ENCODE results near the gene TMC2. TPM values are rescaled to one million over a fixed set of nuclear protein-coding genes. Genes with fewer than 3 reads are reported as not detected.

TMC2 gene
- polyA plus RNA-seq, 4 donors, result 0.10 to 0.37 TPM; not detected in 2

DNA sequence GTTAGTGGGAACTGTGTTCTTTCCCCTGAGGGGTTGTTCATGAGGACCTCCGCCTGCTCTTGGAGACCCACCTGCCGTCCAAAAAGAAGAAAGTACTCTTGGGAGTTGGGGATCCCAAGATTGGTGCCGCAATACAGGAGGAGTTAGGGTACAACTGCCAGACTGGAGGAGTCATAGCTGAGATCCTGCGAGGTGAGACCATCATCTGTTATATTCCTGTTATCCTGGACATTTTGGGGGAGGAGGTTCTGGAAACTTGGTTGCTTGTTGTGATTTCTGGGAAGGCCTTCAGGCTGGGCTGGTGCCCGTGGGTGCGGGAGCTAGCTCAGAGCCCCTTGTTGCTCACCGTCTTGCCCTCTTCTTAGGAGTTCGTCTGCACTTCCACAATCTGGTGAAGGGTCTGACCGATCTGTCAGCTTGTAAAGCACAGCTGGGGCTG, 118.0 kb downstream of the TMC2 start:
- Histone ChIP-seq H3K36me3 (ENCODE audit: control insufficient read depth in 3 of 3, insufficient read depth in 2 of 3, low read depth in 1 of 3, low read length in 3 of 3) (peaks cover 15 to 58% (median 17%) of the 10 kb centered on the region in 3 donors), H3K9me3 (ENCODE audit: control insufficient read depth in 2 of 2, insufficient read depth in 1 of 2, low read depth in 1 of 2, low read length in 1 of 2) (no peaks in the 10 kb centered on the region), H3K4me1 (ENCODE audit: control insufficient read depth in 3 of 3, insufficient read depth in 2 of 3, low read depth in 1 of 3, low read length in 2 of 3) (peaks cover 0 to 10% (median 0%) of the 10 kb centered on the region in 3 donors), H3K27ac (ENCODE audit: low read depth in 1 of 3, low read length in 2 of 3) (no peak overlapping the region), H3K27me3 (ENCODE audit: control insufficient read depth in 3 of 3, insufficient read depth in 3 of 3, low read length in 3 of 3) (no peaks in the 10 kb centered on the region), H3K4me3 (ENCODE audit: low read depth in 1 of 3, low read length in 3 of 3) (peak overlapping the region in 1 of 3 donors; percentile 95)
- FAIRE-seq (no peak), DNase-seq (no peak)
- WGBS, 3 donors, result 63 to 75% (median 70%) methylated on average over 9 of the region's 9 CpGs

- FAIRE-seq (no peak), DNase-seq (no peak)
- WGBS, 3 donors, result 70 to 88% (median 77%) methylated on average over 3 of the region's 3 CpGs
- Histone ChIP-seq H3K27me3 (ENCODE audit: control insufficient read depth in 3 of 3, insufficient read depth in 3 of 3, low read length in 3 of 3) (no peaks in the 10 kb centered on the region), H3K36me3 (ENCODE audit: control insufficient read depth in 3 of 3, insufficient read depth in 2 of 3, low read depth in 1 of 3, low read length in 3 of 3) (peaks cover 16 to 62% (median 17%) of the 10 kb centered on the region in 3 donors), H3K9me3 (ENCODE audit: control insufficient read depth in 2 of 2, insufficient read depth in 1 of 2, low read depth in 1 of 2, low read length in 1 of 2) (no peaks in the 10 kb centered on the region), H3K4me3 (ENCODE audit: low read depth in 1 of 3, low read length in 3 of 3) (no peak overlapping the region), H3K4me1 (ENCODE audit: control insufficient read depth in 3 of 3, insufficient read depth in 2 of 3, low read depth in 1 of 3, low read length in 2 of 3) (peaks cover 0 to 10% (median 0%) of the 10 kb centered on the region in 3 donors), H3K27ac (ENCODE audit: low read depth in 1 of 3, low read length in 2 of 3) (no peak overlapping the region)
These were observed 118.5 kb downstream of the TMC2 start for GRCh38 chr20:2654831-2655230.

GRCh38 chr20:2655331-2656116, 119.2 kb downstream of the TMC2 start:
- H3K27me3 ChIP-seq (ENCODE audit: control insufficient read depth in 3 of 3, insufficient read depth in 3 of 3, low read length in 3 of 3), result no peaks in the 10 kb centered on the region
- DNase-seq, result no peak
- peaks cover 0 to 10% (median 0%) of the 10 kb centered on the region in 3 donors for H3K4me1 ChIP-seq (ENCODE audit: control insufficient read depth in 3 of 3, insufficient read depth in 2 of 3, low read depth in 1 of 3, low read length in 2 of 3)
- H3K36me3 ChIP-seq (ENCODE audit: control insufficient read depth in 3 of 3, insufficient read depth in 2 of 3, low read depth in 1 of 3, low read length in 3 of 3), result peaks cover 16 to 69% (median 17%) of the 10 kb centered on the region in 3 donors
- FAIRE-seq, result no peak
- H3K4me3 ChIP-seq (ENCODE audit: low read depth in 1 of 3, low read length in 3 of 3), result no peak overlapping the region
- H3K9me3 ChIP-seq (ENCODE audit: control insufficient read depth in 2 of 2, insufficient read depth in 1 of 2, low read depth in 1 of 2, low read length in 1 of 2), result no peaks in the 10 kb centered on the region
- WGBS, 3 donors, result 88 to 92% (median 91%) methylated on average over 17 of the region's 17 CpGs
- no peak overlapping the region for H3K27ac ChIP-seq (ENCODE audit: low read depth in 1 of 3, low read length in 2 of 3)

DNA sequence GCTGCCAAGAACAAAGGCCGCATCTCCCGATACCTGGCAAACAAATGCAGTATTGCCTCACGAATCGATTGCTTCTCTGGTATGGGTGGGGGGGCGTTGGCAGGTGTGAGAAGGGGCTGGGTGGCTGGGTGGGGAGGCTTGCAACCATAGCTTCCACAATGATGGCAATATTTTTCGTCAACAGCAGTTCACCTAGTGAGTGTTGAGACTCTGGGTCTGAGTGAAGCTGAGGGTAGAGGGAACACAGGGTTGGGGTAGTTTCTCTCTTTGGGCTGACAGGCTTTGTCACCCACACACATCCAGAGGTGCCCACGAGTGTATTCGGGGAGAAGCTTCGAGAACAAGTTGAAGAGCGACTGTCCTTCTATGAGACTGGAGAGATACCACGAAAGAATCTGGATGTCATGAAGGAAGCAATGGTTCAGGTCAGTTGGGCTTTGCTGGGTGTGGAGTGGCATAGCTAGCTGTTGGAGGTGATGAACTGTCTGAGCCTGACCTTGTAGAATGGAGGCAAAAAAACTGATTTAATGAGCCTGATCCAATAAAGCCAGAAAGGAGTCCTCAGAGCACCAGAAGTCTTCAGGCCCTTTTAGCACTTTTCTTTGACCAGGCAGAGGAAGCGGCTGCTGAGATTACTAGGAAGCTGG, 120.2 kb downstream of the TMC2 start:
- no peak overlapping the region for H3K4me3 ChIP-seq (ENCODE audit: low read depth in 1 of 3, low read length in 3 of 3)
- peaks cover 17 to 74% (median 18%) of the 10 kb centered on the region in 3 donors for H3K36me3 ChIP-seq (ENCODE audit: control insufficient read depth in 3 of 3, insufficient read depth in 2 of 3, low read depth in 1 of 3, low read length in 3 of 3)
- H3K27me3 ChIP-seq (ENCODE audit: control insufficient read depth in 3 of 3, insufficient read depth in 3 of 3, low read length in 3 of 3), result no peaks in the 10 kb centered on the region
- H3K4me1 ChIP-seq (ENCODE audit: control insufficient read depth in 3 of 3, insufficient read depth in 2 of 3, low read depth in 1 of 3, low read length in 2 of 3), result peaks cover 0 to 10% (median 0%) of the 10 kb centered on the region in 3 donors
- no peak overlapping the region for H3K27ac ChIP-seq (ENCODE audit: low read depth in 1 of 3, low read length in 2 of 3)
- WGBS, 3 donors, result 84 to 90% (median 87%) methylated on average over 12 of the region's 12 CpGs
- DNase-seq, result no peak
- H3K9me3 ChIP-seq (ENCODE audit: control insufficient read depth in 2 of 2, insufficient read depth in 1 of 2, low read depth in 1 of 2, low read length in 1 of 2), result no peaks in the 10 kb centered on the region
- no peak for FAIRE-seq

DNA sequence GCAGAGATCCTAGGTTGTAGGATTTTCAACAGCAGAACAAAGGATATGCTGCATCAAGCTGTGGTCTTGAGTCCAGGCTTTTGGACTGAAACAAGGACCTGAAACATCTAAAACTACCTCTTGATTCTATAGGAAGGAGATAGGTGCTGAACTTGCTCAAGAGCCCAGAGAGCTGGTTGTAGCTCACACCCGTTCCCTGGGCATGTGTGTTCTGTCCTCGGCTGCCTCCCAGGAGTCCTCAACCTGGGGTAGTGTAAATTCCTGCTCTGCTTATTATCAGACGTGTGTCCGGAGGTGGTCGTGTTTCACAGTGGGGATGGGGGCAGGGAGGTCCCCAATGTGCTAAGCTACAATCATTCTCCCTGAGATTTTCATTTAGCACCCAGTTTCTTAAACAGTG, 120.9 kb downstream of the TMC2 start:
- Histone ChIP-seq H3K4me1 (ENCODE audit: control insufficient read depth in 3 of 3, insufficient read depth in 2 of 3, low read depth in 1 of 3, low read length in 2 of 3) (peaks cover 0 to 10% (median 0%) of the 10 kb centered on the region in 3 donors), H3K27ac (ENCODE audit: low read depth in 1 of 3, low read length in 2 of 3) (no peak overlapping the region), H3K36me3 (ENCODE audit: control insufficient read depth in 3 of 3, insufficient read depth in 2 of 3, low read depth in 1 of 3, low read length in 3 of 3) (peaks cover 17 to 76% (median 18%) of the 10 kb centered on the region in 3 donors), H3K9me3 (ENCODE audit: control insufficient read depth in 2 of 2, insufficient read depth in 1 of 2, low read depth in 1 of 2, low read length in 1 of 2) (no peaks in the 10 kb centered on the region), H3K4me3 (ENCODE audit: low read depth in 1 of 3, low read length in 3 of 3) (no peak overlapping the region), H3K27me3 (ENCODE audit: control insufficient read depth in 3 of 3, insufficient read depth in 3 of 3, low read length in 3 of 3) (no peaks in the 10 kb centered on the region)
- DNase-seq (no peak), FAIRE-seq (no peak)
- 72 to 76% (median 73%) methylated on average over 5 of the region's 5 CpGs for WGBS, 3 donors

DNA sequence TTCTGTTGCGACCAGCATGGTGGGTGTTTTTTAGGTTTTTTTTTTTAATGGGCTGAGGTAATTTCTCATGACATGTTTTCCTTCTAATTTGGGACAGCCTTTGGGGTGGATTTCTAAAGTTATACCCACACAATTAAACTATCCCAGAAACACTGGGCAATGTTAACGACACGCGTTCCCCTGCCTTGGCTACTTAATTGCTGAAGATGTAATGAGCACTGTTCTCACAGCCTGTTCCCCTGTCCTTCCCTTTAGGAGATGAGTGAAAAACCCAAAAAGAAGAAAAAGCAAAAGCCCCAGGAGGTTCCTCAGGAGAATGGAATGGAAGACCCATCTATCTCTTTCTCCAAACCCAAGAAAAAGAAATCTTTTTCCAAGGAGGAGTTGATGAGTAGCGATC, 121.3 kb downstream of the TMC2 start:
- no peak for DNase-seq
- WGBS, 3 donors, result 83 to 96% (median 91%) methylated on average over 5 of the region's 5 CpGs

DNA sequence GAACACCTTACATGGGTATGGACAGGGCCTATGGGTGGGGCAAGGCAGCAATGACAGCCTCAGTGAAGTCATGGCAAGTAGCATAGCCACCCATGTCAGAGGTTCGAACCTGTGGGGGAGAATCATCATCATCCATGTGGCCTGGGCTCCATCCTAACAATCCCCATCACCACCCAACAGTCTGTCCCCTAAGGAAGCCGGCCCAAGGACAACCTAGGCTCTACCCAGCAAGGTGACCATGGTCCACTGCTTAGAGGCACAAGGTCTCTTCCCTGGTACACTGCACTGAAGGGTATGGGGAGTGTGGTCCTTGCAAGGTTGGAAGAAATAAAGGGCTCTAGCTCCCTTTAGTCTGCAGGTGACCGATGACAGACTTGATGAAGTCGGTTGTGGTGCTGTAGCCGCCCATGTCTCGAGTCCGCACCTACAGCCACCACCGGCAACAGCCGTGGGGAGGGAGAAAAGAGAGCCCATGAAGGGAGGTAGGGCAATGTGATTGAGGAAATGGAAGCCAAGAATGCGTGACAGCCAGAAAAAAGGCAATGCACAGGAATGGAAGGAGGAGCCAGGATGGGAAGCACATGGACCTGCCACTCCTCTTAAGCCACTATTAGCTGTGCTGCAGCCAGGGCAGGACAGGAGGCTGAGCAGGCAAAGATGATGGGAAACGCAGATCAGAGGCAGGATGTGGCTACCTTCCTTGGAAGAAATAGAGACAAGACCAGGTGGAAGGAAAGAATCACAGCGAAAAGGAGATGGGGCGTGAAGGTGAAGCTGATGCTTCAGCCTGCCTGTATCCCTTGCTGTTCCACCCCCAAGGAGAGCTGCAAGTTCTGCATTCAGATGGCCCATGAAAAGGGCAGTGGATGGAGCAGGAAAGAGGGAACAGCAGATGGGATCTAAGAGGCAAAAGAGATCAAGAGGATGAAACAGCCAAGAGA, 122.3 kb downstream of the TMC2 start:
- H3K4me1 ChIP-seq (ENCODE audit: control insufficient read depth in 3 of 3, insufficient read depth in 2 of 3, low read depth in 1 of 3, low read length in 2 of 3), result peaks cover 0 to 10% (median 5%) of the 10 kb centered on the region in 3 donors
- H3K27ac ChIP-seq (ENCODE audit: low read depth in 1 of 3, low read length in 2 of 3), result no peak overlapping the region
- 66 to 75% (median 72%) methylated on average over 13 of the region's 13 CpGs for WGBS, 3 donors
- H3K9me3 ChIP-seq (ENCODE audit: control insufficient read depth in 2 of 2, insufficient read depth in 1 of 2, low read depth in 1 of 2, low read length in 1 of 2), result no peaks in the 10 kb centered on the region
- no peak overlapping the region for H3K4me3 ChIP-seq (ENCODE audit: low read depth in 1 of 3, low read length in 3 of 3)
- FAIRE-seq (no peak), DNase-seq (no peak)
- no peaks in the 10 kb centered on the region for H3K27me3 ChIP-seq (ENCODE audit: control insufficient read depth in 3 of 3, insufficient read depth in 3 of 3, low read length in 3 of 3)
- H3K36me3 ChIP-seq (ENCODE audit: control insufficient read depth in 3 of 3, insufficient read depth in 2 of 3, low read depth in 1 of 3, low read length in 3 of 3), result peaks cover 17 to 75% (median 18%) of the 10 kb centered on the region in 3 donors

More for the DNA sequence above, 121.3 kb downstream of the TMC2 start:
- Histone ChIP-seq H3K36me3 (ENCODE audit: control insufficient read depth in 3 of 3, insufficient read depth in 2 of 3, low read depth in 1 of 3, low read length in 3 of 3) (peaks cover 17 to 78% (median 18%) of the 10 kb centered on the region in 3 donors), H3K27ac (ENCODE audit: low read depth in 1 of 3, low read length in 2 of 3) (no peak overlapping the region), H3K9me3 (ENCODE audit: control insufficient read depth in 2 of 2, insufficient read depth in 1 of 2, low read depth in 1 of 2, low read length in 1 of 2) (no peaks in the 10 kb centered on the region), H3K27me3 (ENCODE audit: control insufficient read depth in 3 of 3, insufficient read depth in 3 of 3, low read length in 3 of 3) (no peaks in the 10 kb centered on the region), H3K4me1 (ENCODE audit: control insufficient read depth in 3 of 3, insufficient read depth in 2 of 3, low read depth in 1 of 3, low read length in 2 of 3) (peaks cover 0 to 10% (median 0%) of the 10 kb centered on the region in 3 donors), H3K4me3 (ENCODE audit: low read depth in 1 of 3, low read length in 3 of 3) (no peak overlapping the region)
- FAIRE-seq, result no peak

DNA sequence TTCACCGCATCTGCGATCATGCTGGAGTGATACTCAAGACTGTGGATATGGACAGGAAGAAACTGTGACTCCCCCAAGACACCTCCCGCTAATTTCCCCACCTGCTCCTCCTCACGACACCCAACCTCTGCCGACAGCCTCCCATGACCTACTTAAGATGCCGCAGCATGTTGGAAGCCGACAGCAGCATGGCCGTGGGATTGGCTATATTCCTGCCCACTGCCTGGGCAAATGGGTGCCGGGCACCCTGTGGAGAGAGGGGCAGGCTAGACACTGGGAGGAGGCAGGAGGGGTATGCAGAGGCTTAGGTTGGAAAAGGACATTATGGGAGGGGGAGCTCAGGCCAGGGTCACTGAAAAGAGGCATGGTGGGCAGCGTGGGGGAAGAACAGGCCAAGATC, 123.2 kb downstream of the TMC2 start:
- H3K36me3 ChIP-seq (ENCODE audit: control insufficient read depth in 3 of 3, insufficient read depth in 2 of 3, low read depth in 1 of 3, low read length in 3 of 3), result peaks cover 17 to 67% (median 18%) of the 10 kb centered on the region in 3 donors
- no peak overlapping the region for H3K4me3 ChIP-seq (ENCODE audit: low read depth in 1 of 3, low read length in 3 of 3)
- no peaks in the 10 kb centered on the region for H3K9me3 ChIP-seq (ENCODE audit: control insufficient read depth in 2 of 2, insufficient read depth in 1 of 2, low read depth in 1 of 2, low read length in 1 of 2)
- 90 to 94% (median 91%) methylated on average over 10 of the region's 10 CpGs for WGBS, 3 donors
- H3K4me1 ChIP-seq (ENCODE audit: control insufficient read depth in 3 of 3, insufficient read depth in 2 of 3, low read depth in 1 of 3, low read length in 2 of 3), result peaks cover 0 to 5% (median 2%) of the 10 kb centered on the region in 3 donors
- no peak for FAIRE-seq
- no peak for DNase-seq
- H3K27ac ChIP-seq (ENCODE audit: low read depth in 1 of 3, low read length in 2 of 3), result no peak overlapping the region
- no peaks in the 10 kb centered on the region for H3K27me3 ChIP-seq (ENCODE audit: control insufficient read depth in 3 of 3, insufficient read depth in 3 of 3, low read length in 3 of 3)

Data from small intestine (tissue), 7 donors.